Mammary epithelial cell (primary cell): ENCODE results near the gene ZMIZ1.

Experiments
- CTCF ChIP-seq, 2 donors: IDR thresholded peaks in 1 of 2; conservative IDR thresholded peaks in 1 of 2; 2 replicates each; pipeline ENCODE4 v1.5.1; 2011 to 2012; ENCODE audit warnings: inconsistent platforms in 2 of 2, low read length in 2 of 2, mild to moderate bottlenecking in 2 of 2, control low read depth in 1 of 2, low read depth in 1 of 2; ENCODE audit not compliant: insufficient read depth in 1 of 2; ENCODE audit errors: extremely low read depth in 1 of 2
- EZH2 ChIP-seq: IDR thresholded peaks from 2 replicates; pipeline ENCODE4 v1.6.1; 2012; ENCODE audit warnings: low read length, inconsistent platforms, borderline replicate concordance

- TF ChIP-seq CTCF (conservative IDR thresholded peaks at IDR 0.05 in 1 of 2, IDR thresholded peaks at IDR 0.05 in 1 of 2; ENCODE audit: extremely low read depth in 1 of 2, insufficient read depth in 1 of 2, low read depth in 1 of 2, low read length in 2 of 2) (no peak), EZH2 (no peak)
Observed at GRCh38 chr10:79246209-79246581, 177.4 kb downstream of the ZMIZ1 start.
